HFF-Myc (cell line): Measurements from ENCODE around the gene ZNF564.
A peak's percentile ranks its signal among the peaks of the same experiment; 100 is the strongest.

ENCODE experiments used
- DNase-seq: peaks from one replicate; pipeline ENCODE4 v3.0.0-alpha.2; 2011; ENCODE audit warnings: low read depth; ENCODE audit errors: extremely low read depth
- H3K4me3 ChIP-seq: replicated peaks from 2 replicates; pipeline ENCODE4 v1.5.1; 2011; ENCODE audit warnings: low read depth, mild to moderate bottlenecking, control low read depth, low read length
- CTCF ChIP-seq: IDR thresholded peaks from 2 replicates; pipeline ENCODE4 v1.5.1; 2012; ENCODE audit warnings: mild to moderate bottlenecking, low read depth, low read length, control low read depth; ENCODE audit errors: missing control alignments

The ZNF564 gene

GRCh38 chr19:12485571-12485970, 65.7 kb downstream of the ZNF564 start:
- H3K4me3 ChIP-seq: no peak overlapping the region
- DNase-seq: no peak
- TF ChIP-seq CTCF: no peak

- TF ChIP-seq CTCF: no peak
- no peak for DNase-seq
- H3K4me3 ChIP-seq: peak overlapping the region; percentile 62
Observed at GRCh38 chr19:12485052-12485416, 66.2 kb downstream of the ZNF564 start.

GRCh38 chr19:12484371-12485051, 66.8 kb downstream of the ZNF564 start, which contains the start of gene ZNF709:
ZNF709 (minus strand) TSS chr19:12484816; CDS start chr19:12484657, 159 bp downstream.
- no peak for TF ChIP-seq CTCF
- peak; percentile 60 for DNase-seq
- H3K4me3 ChIP-seq: peak within 1 kb of the TSS; percentile 62

GRCh38 chr19:12484011-12484370, 67.3 kb downstream of the ZNF564 start:
- no peak for DNase-seq
- H3K4me3 ChIP-seq: peak overlapping the region; percentile 62
- no peak for TF ChIP-seq CTCF

- DNase-seq: no peak
- no peak overlapping the region for H3K4me3 ChIP-seq
- TF ChIP-seq CTCF: no peak
Observed at GRCh38 chr19:12482509-12482886, 68.8 kb downstream of the ZNF564 start.

- TF ChIP-seq CTCF: no peak
- no peak for DNase-seq
- no peak overlapping the region for H3K4me3 ChIP-seq
Observed at GRCh38 chr19:12481781-12482508, 69.3 kb downstream of the ZNF564 start.
